MM.1S (cell line): ENCODE data around the gene ARHGAP42.

Source experiments
- CTCF ChIP-seq: fragments of 300-600 bp; sonication (generic); IDR thresholded peaks from 2 replicates; pipeline ENCODE4 v1.5.1; 2016; ENCODE audit warnings: antibody characterized with exemption, low read length, mixed read lengths
- EZH2 ChIP-seq: fragments of 300-600 bp; sonication (generic); optimal IDR thresholded peaks from 2 replicates; pipeline ENCODE3; 2017; ENCODE audit warnings: low read depth, mild to moderate bottlenecking, antibody characterized with exemption, low read length, mixed read lengths
- EZH2phosphoT487 ChIP-seq: fragments of 300-600 bp; sonication (generic); IDR thresholded peaks from 2 replicates; pipeline ENCODE4 v1.6.1; 2018; ENCODE audit warnings: antibody characterized with exemption, low read length

- TF ChIP-seq CTCF = no peak
- TF ChIP-seq EZH2phosphoT487 = no peak
- no peak for TF ChIP-seq EZH2
These were observed 19.1 kb downstream of the ARHGAP42 start for GRCh38 chr11:100706179-100706578.
